NCI-H1105 (cell line): ENCODE data around the gene CEP135.

ENCODE experiments used
- DNase-seq: peaks from one replicate; lab custom pipeline; 2025; lab: John Stamatoyannopoulos, UW

CEP135 gene

DNA sequence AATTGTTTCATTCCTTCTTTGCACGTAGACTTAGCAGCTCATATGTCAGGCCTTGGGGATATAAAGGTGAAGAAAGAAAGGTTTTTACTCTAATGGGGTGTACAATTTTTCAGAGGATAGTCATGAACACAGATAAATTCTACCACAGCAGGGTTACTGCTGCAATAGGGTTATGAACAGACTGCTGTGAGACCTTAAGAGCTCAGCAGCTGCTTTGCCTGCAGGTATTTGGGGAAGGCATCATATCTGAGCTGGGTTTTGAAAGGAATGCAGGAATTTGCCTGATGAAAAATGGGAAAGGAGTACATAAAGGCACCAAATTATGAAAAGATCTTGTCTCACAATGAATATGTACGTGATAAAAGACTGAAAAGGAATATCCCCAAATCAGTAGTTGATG is 128.9 kb downstream of the CEP135 start:
- DNase-seq: no peak

DNA sequence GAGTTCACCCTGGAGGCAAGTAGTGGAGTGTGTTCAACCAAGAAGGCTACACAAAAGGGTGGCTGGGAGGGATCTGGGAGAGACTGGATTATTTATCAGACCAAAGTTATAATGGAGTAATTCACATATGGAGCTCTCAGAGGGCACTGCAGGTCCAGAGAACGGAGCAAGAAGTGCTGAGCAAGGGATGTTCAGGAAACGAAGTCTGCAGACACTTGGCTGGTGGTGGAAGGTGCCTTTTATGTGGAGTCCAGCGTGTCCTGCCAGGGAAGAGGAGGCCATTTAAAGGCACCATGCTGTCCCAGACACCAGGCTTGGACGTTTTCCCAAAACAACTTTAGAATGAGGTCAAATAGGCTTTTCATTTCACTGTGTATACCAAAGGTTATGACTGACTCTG is 130.1 kb downstream of the CEP135 start:
- no peak for DNase-seq

GRCh38 chr4:56080384-56080783 is 131.6 kb downstream of the CEP135 start:
- DNase-seq: no peak

DNA sequence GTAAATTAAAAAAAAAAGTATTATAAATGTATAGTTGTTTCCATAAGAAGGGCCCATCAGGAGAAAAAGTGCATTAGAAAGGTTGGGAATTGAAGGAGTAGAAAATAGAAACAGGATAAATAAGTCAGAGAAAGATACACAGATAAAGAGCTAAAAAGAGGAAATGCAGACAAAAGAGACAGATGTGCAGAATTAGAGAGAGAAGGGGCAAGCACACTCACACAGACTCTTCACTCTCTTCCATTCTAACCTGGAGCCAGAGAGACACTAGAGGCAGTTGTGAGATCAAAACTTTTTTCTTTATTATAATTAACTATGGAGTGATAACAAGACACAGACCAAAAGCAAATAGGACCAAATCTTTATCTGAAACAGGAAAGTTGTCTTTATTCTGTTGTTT is 134.1 kb downstream of the CEP135 start:
- no peak for DNase-seq
